ENCODE data around the gene DUSP1.

The DUSP1 gene

DNA sequence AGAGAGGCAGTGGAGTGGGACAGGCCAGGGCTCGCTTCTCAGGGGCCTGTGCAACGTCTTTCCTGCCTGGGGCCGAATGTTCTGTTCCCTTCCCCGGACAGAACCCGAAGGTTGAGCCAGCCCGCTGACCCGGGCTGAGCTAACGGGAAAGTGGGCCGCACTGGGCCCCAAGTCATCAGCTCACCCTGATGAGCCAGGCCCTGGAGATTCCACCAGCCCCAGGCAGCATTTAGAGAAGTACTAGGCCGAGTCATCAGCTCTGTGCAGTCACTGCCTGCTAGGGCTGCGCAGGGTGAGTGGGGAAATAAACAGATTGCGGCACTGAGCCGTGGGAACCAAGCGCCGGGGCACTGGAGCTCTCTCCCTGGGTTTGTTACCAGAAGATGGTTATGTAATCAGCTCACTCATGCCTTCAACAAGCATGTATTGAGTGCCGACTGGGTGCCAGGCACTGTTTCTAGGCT is 29.1 kb upstream of the DUSP1 start:
- no peak for DNase-seq

DNA sequence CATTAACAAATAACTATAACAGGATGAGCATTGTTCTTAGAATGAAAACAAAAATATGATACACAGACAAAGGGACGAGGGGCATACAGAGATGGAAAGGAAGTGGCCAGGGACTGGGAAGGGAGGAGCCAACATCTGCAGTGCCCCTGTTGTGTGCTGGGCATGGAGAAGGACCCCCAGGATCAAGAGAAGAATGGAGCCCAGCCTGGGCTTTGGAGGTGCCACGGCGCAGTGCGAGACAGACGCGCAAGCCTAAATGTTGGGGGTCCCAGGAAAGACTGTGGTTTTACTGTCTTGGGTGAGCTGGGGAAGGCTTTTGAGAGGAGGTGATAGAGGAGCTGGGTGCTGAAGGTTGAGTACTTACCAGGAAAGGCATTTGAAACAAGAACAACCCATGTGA is 28.4 kb upstream of the DUSP1 start:
- TF ChIP-seq, protein P1, sequence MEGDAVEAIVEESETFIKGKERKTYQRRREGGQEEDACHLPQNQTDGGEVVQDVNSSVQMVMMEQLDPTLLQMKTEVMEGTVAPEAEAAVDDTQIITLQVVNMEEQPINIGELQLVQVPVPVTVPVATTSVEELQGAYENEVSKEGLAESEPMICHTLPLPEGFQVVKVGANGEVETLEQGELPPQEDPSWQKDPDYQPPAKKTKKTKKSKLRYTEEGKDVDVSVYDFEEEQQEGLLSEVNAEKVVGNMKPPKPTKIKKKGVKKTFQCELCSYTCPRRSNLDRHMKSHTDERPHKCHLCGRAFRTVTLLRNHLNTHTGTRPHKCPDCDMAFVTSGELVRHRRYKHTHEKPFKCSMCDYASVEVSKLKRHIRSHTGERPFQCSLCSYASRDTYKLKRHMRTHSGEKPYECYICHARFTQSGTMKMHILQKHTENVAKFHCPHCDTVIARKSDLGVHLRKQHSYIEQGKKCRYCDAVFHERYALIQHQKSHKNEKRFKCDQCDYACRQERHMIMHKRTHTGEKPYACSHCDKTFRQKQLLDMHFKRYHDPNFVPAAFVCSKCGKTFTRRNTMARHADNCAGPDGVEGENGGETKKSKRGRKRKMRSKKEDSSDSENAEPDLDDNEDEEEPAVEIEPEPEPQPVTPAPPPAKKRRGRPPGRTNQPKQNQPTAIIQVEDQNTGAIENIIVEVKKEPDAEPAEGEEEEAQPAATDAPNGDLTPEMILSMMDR (IDR thresholded peaks at IDR 0.05; ENCODE audit: low read depth, low read length), result no peak
- no peak for DNase-seq
- no peaks in the 10 kb centered on the region for H3K36me3 ChIP-seq
- H3K4me3 ChIP-seq (ENCODE audit: low read depth, low read length), result no peak overlapping the region
- H3K27me3 ChIP-seq (ENCODE audit: insufficient read depth, low read depth, severe bottlenecking), result no peaks in the 10 kb centered on the region
- H3K27ac ChIP-seq, result no peak overlapping the region
- H3K9me3 ChIP-seq (ENCODE audit: severe bottlenecking), result no peaks in the 10 kb centered on the region

More for the DNA sequence above, 29.1 kb upstream of the DUSP1 start:
- Histone ChIP-seq H3K9me3 (ENCODE audit: severe bottlenecking) (no peaks in the 10 kb centered on the region), H3K27ac (no peak overlapping the region), H3K27me3 (ENCODE audit: insufficient read depth, low read depth, severe bottlenecking) (no peaks in the 10 kb centered on the region), H3K36me3 (no peaks in the 10 kb centered on the region), H3K4me3 (ENCODE audit: low read depth, low read length) (no peak overlapping the region)
- TF ChIP-seq, protein P1 (IDR thresholded peaks at IDR 0.05; ENCODE audit: low read depth, low read length), result no peak

DNA sequence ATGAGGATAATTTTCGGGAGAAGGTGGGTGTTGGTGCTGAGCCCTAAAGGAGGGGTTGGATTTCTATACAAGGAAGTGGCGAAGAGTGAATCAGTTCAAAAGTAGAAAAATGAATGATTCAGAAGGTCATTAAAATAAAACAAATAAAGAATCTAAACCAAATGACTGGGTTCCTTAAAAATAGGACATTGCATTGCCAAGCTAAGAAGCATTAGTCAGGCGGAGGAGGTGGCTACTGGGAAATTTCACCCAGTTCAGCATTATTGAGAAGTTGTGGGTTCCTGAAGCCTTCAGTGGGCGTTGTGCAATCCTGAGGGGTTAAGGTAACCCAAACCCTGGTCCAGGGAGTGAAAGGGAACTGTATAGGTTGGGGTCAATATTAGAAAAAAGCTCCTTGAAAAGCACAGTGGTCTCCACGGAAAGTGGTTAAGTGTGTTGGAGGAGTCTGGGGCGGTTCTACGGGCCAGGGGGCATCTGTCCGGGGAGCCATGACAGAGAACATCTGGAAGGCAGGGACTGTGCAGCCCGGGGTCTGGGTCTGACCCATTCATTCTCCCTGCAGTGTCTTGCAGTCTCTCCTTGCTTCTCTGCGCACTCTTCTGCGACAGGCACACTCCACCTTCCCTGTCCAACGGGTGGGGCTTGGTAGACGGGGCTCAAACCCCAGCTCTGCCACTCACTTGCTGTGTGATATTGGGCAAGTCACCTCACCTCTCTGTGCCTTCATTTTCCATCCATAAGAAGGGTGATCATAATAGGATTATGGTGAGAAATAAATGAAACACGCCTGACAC is 27.6 kb upstream of the DUSP1 start:
- Histone ChIP-seq H3K9me3 (ENCODE audit: severe bottlenecking) (no peaks in the 10 kb centered on the region), H3K27ac (no peak overlapping the region), H3K27me3 (ENCODE audit: insufficient read depth, low read depth, severe bottlenecking) (no peaks in the 10 kb centered on the region), H3K4me3 (ENCODE audit: low read depth, low read length) (no peak overlapping the region), H3K36me3 (no peaks in the 10 kb centered on the region)
- DNase-seq, result no peak
- TF ChIP-seq, protein P1 (IDR thresholded peaks at IDR 0.05; ENCODE audit: low read depth, low read length), result no peak

DNA sequence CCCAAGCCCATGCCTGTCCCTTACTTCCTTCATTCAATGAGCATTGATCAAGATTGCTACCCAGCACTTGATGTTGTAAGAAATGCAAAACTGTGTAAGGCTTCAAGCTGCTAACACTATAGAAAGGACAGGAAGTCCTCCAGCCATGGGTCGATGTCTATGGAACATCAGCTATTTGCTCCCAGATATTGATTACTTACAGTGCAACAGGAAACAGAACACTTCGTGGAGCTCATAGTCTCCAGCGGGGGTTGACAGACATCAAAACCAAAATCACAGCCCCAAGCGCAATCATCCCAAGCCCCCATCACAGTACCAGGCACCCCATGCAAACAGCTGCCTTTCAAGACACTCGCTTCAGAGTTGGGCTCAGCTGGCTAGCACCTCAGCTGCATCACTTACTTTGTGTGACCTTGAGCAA is 26.8 kb upstream of the DUSP1 start:
- Histone ChIP-seq H3K9me3 (ENCODE audit: severe bottlenecking) (no peaks in the 10 kb centered on the region), H3K27me3 (ENCODE audit: insufficient read depth, low read depth, severe bottlenecking) (no peaks in the 10 kb centered on the region), H3K4me3 (ENCODE audit: low read depth, low read length) (no peak overlapping the region), H3K27ac (no peak overlapping the region), H3K36me3 (no peaks in the 10 kb centered on the region)
- TF ChIP-seq, protein P1 (IDR thresholded peaks at IDR 0.05; ENCODE audit: low read depth, low read length), result no peak
- no peak for DNase-seq

GRCh38 chr5:172796306-172796705 is 25.3 kb upstream of the DUSP1 start:
- TF ChIP-seq, protein P1 (IDR thresholded peaks at IDR 0.05; ENCODE audit: low read depth, low read length), result no peak
- Histone ChIP-seq H3K27ac (no peak overlapping the region), H3K27me3 (ENCODE audit: insufficient read depth, low read depth, severe bottlenecking) (no peaks in the 10 kb centered on the region), H3K9me3 (ENCODE audit: severe bottlenecking) (no peaks in the 10 kb centered on the region), H3K36me3 (no peaks in the 10 kb centered on the region), H3K4me3 (ENCODE audit: low read depth, low read length) (no peak overlapping the region)
- DNase-seq, result no peak

Measured in WERI-Rb-1 (cell line).